BLaER1 (cell line): ENCODE measurements around the gene MPDU1.
"Not testable (repeated sequence)": the region's sequence is repeated elsewhere in the genome, so short reads cannot be mapped to it uniquely, and the experiment has no call there.

Experiments used
- H3K27ac ChIP-seq: shearing (Covaris generic); formaldehyde crosslinking; 2 replicates; pipeline ENCODE4 v1.8.1; 2022
- H3K27me3 ChIP-seq: shearing (Covaris generic); formaldehyde crosslinking; 2 replicates; pipeline ENCODE4 v1.8.1; 2022
- H3K36me3 ChIP-seq: shearing (Covaris generic); formaldehyde crosslinking; 2 replicates; pipeline ENCODE4 v1.8.1; 2022
- H3K4me1 ChIP-seq: shearing (Covaris generic); formaldehyde crosslinking; 2 replicates; pipeline ENCODE4 v1.8.1; 2022
- H3K4me2 ChIP-seq: shearing (Covaris generic); formaldehyde crosslinking; 2 replicates; pipeline ENCODE4 v1.8.1; 2022
- H3K4me3 ChIP-seq: shearing (Covaris generic); formaldehyde crosslinking; 2 replicates; pipeline ENCODE4 v1.8.1; 2022
- H3K9ac ChIP-seq: shearing (Covaris generic); formaldehyde crosslinking; 2 replicates; pipeline ENCODE4 v1.8.1; 2022
- H3K9me3 ChIP-seq: shearing (Covaris generic); formaldehyde crosslinking; 2 replicates; pipeline ENCODE4 v1.8.1; 2022
- H4K20me1 ChIP-seq: shearing (Covaris generic); formaldehyde crosslinking; 2 replicates; pipeline ENCODE4 v1.8.1; 2022
- Cebpa-rat ChIP-seq: shearing (Covaris generic); IDR thresholded peaks from 2 replicates; pipeline ENCODE4 v1.8.1; 2022

MPDU1 gene

GRCh38 chr17:7614425-7615264 is 31.0 kb downstream of the MPDU1 start, which contains the start of gene FXR2:
FXR2 (minus strand) TSS chr17:7614897; CDS start chr17:7614532, 365 bp downstream.
- Histone ChIP-seq H3K9ac (peak within 1 kb of the TSS; percentile 91), H3K4me1 (peaks cover 27% of the 10 kb centered on the region), H3K9me3 (no peaks in the 10 kb centered on the region), H3K4me3 (peak within 1 kb of the TSS; percentile 88), H3K4me2 (peak within 1 kb of the TSS; percentile 89), H3K27ac (peak within 1 kb of the TSS; percentile 88), H3K27me3 (no peaks in the 10 kb centered on the region), H3K36me3 (peaks cover 24% of the 10 kb centered on the region), H4K20me1 (peaks cover 44% of the 10 kb centered on the region)
- TF ChIP-seq Cebpa-rat, result no peak

- H4K20me1 ChIP-seq, result peaks cover 41% of the 10 kb centered on the region
- H3K36me3 ChIP-seq, result peaks cover 20% of the 10 kb centered on the region
- TF ChIP-seq Cebpa-rat, result no peak
- no peaks in the 10 kb centered on the region for H3K27me3 ChIP-seq
- peaks cover 27% of the 10 kb centered on the region for H3K4me1 ChIP-seq
- peak overlapping the region; percentile 55 for H3K4me2 ChIP-seq
- peak overlapping the region; percentile 88 for H3K4me3 ChIP-seq
- H3K9ac ChIP-seq, result peak overlapping the region; percentile 71
- peak overlapping the region; percentile 58; the same call in 1 of the 2 replicates for H3K27ac ChIP-seq
- no peaks in the 10 kb centered on the region for H3K9me3 ChIP-seq
Measured at GRCh38 chr17:7615265-7615747, 31.7 kb downstream of the MPDU1 start.

GRCh38 chr17:7618608-7619007 is 35.0 kb downstream of the MPDU1 start:
- no peak overlapping the region for H3K4me3 ChIP-seq
- H3K9me3 ChIP-seq, result no peaks in the 10 kb centered on the region
- H3K9ac ChIP-seq, result no peak overlapping the region
- peaks cover 8% of the 10 kb centered on the region; the same call in 1 of the 2 replicates for H4K20me1 ChIP-seq
- no peak overlapping the region for H3K27ac ChIP-seq
- no peaks in the 10 kb centered on the region for H3K27me3 ChIP-seq
- H3K4me1 ChIP-seq, result peaks cover 4% of the 10 kb centered on the region
- no peak overlapping the region for H3K4me2 ChIP-seq
- no peaks in the 10 kb centered on the region for H3K36me3 ChIP-seq
- no peak for TF ChIP-seq Cebpa-rat

GRCh38 chr17:7620835-7621234 is 37.2 kb downstream of the MPDU1 start:
- Histone ChIP-seq H3K4me3 (no peak overlapping the region), H4K20me1 (no peaks in the 10 kb centered on the region), H3K27me3 (no peaks in the 10 kb centered on the region), H3K36me3 (0 out of 2 replicates have a peak, but pooled peaks cover 6% of the 10 kb centered on the region), H3K4me1 (no peaks in the 10 kb centered on the region), H3K27ac (no peak overlapping the region), H3K9ac (no peak overlapping the region), H3K4me2 (no peak overlapping the region), H3K9me3 (no peaks in the 10 kb centered on the region)
- TF ChIP-seq Cebpa-rat, result no peak

- Histone ChIP-seq H3K27me3 (no peaks in the 10 kb centered on the region), H4K20me1 (peaks cover 8% of the 10 kb centered on the region; the same call in 1 of the 2 replicates), H3K4me1 (peaks cover 15% of the 10 kb centered on the region), H3K36me3 (peaks cover 12% of the 10 kb centered on the region; the same call in 1 of the 2 replicates), H3K9me3 (no peaks in the 10 kb centered on the region), H3K4me3 (no peak overlapping the region), H3K9ac (no peak overlapping the region), H3K4me2 (no peak overlapping the region), H3K27ac (no peak overlapping the region)
- no peak for TF ChIP-seq Cebpa-rat
Measured at GRCh38 chr17:7623661-7624060, 40.0 kb downstream of the MPDU1 start.

- not testable (repeated sequence) for H3K4me3 ChIP-seq, H3K9me3 ChIP-seq, H3K9ac ChIP-seq, H4K20me1 ChIP-seq, H3K27me3 ChIP-seq, H3K4me2 ChIP-seq, H3K27ac ChIP-seq
- peaks cover 15% of the 10 kb centered on the region for H3K4me1 ChIP-seq
- peaks cover 12% of the 10 kb centered on the region; the same call in 1 of the 2 replicates for H3K36me3 ChIP-seq
Measured at GRCh38 chr17:7625749-7626148, 42.1 kb downstream of the MPDU1 start.

GRCh38 chr17:7626307-7626706 is 42.7 kb downstream of the MPDU1 start:
- H3K27me3 ChIP-seq, result no peaks in the 10 kb centered on the region
- H3K4me2 ChIP-seq, result peak overlapping the region; percentile 92
- H3K9me3 ChIP-seq, result no peaks in the 10 kb centered on the region
- H3K9ac ChIP-seq, result no peak overlapping the region
- peaks cover 8% of the 10 kb centered on the region; the same call in 1 of the 2 replicates for H4K20me1 ChIP-seq
- peaks cover 15% of the 10 kb centered on the region for H3K4me1 ChIP-seq
- H3K27ac ChIP-seq, result no peak overlapping the region
- peak overlapping the region; percentile 85; the same call in 1 of the 2 replicates for H3K4me3 ChIP-seq
- TF ChIP-seq Cebpa-rat, result no peak
- peaks cover 12% of the 10 kb centered on the region; the same call in 1 of the 2 replicates for H3K36me3 ChIP-seq

- H3K4me1 ChIP-seq, result peaks cover 15% of the 10 kb centered on the region
- peak overlapping the region; percentile 92 for H3K9ac ChIP-seq
- H3K27ac ChIP-seq, result peak overlapping the region; percentile 86
- H3K36me3 ChIP-seq, result peaks cover 12% of the 10 kb centered on the region; the same call in 1 of the 2 replicates
- H4K20me1 ChIP-seq, result peaks cover 8% of the 10 kb centered on the region; the same call in 1 of the 2 replicates
- TF ChIP-seq Cebpa-rat, result no peak
- no peaks in the 10 kb centered on the region for H3K9me3 ChIP-seq
- peak overlapping the region; percentile 85 for H3K4me3 ChIP-seq
- H3K27me3 ChIP-seq, result no peaks in the 10 kb centered on the region
- peak overlapping the region; percentile 92 for H3K4me2 ChIP-seq
Measured at GRCh38 chr17:7626956-7627249, 43.3 kb downstream of the MPDU1 start.

- peak within 1 kb of the TSS; percentile 92 for H3K9ac ChIP-seq
Measured at GRCh38 chr17:7627250-7628121, 43.8 kb downstream of the MPDU1 start, which contains the start of gene SAT2. SAT2 (minus strand) TSS chr17:7627821; CDS start chr17:7627635, 186 bp downstream.

More at GRCh38 chr17:7627250-7628121, 43.8 kb downstream of the MPDU1 start, which contains the start of gene SAT2:
- H3K4me1 ChIP-seq, result peaks cover 15% of the 10 kb centered on the region
- peak within 1 kb of the TSS; percentile 85 for H3K4me3 ChIP-seq
- peaks cover 12% of the 10 kb centered on the region; the same call in 1 of the 2 replicates for H3K36me3 ChIP-seq
- peaks cover 8% of the 10 kb centered on the region; the same call in 1 of the 2 replicates for H4K20me1 ChIP-seq
- no peaks in the 10 kb centered on the region for H3K27me3 ChIP-seq
- peak within 1 kb of the TSS; percentile 86 for H3K27ac ChIP-seq
- peak within 1 kb of the TSS; percentile 92 for H3K4me2 ChIP-seq
- TF ChIP-seq Cebpa-rat, result no peak
- no peaks in the 10 kb centered on the region for H3K9me3 ChIP-seq
